Measurements from ENCODE around the gene DICER1.

DICER1 gene

DNA sequence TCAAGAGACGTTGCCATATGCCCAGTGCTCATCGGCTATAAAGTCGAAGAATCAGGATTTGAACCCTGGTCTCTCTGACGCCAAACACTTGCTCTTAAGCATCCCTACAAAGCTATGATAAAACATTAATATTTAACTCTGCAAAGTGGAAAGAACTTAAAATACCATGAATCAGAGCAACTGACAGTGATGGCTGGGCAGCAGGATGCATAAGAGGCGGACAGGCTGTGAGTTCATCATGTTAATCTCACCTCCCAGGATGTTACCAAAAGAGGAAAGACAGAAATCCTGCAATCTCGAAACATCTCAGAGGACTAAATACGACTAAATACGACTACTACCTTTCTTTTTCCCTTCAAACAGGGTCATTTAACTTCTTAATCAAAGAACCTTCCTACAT, 5.8 kb downstream of the DICER1 start:
- Histone ChIP-seq H3K27me3 (replicated peaks in 2 of 5; ENCODE audit: control insufficient read depth in 4 of 5, insufficient read depth in 5 of 5, low read length in 4 of 5) (no peaks in the 10 kb centered on the region), H3K36me3 (ENCODE audit: control insufficient read depth in 4 of 4, insufficient read depth in 4 of 4, low read length in 3 of 4) (peaks cover 0 to 7% (median 2%) of the 10 kb centered on the region in 4 experiments), H3K9me3 (ENCODE audit: control extremely low read depth in 1 of 5, control insufficient read depth in 4 of 5, insufficient read depth in 2 of 5, low read depth in 1 of 5, low read length in 4 of 5) (peaks cover 0 to under 1% (median 0%) of the 10 kb centered on the region in 5 experiments), H3K4me3 (ENCODE audit: control insufficient read depth in 1 of 7, extremely low read depth in 1 of 7, insufficient read depth in 4 of 7, low read depth in 2 of 7, low read length in 6 of 7) (no peak overlapping the region), H3K27ac (ENCODE audit: insufficient read depth in 1 of 2, low read depth in 1 of 2, low read length in 2 of 2, poor library complexity in 1 of 2, severe bottlenecking in 2 of 2) (no peak overlapping the region), H3K4me1 (ENCODE audit: control extremely low read depth in 1 of 4, control insufficient read depth in 4 of 4, insufficient read depth in 4 of 4, low read length in 3 of 4) (peaks cover 8 to 37% (median 18%) of the 10 kb centered on the region in 4 experiments)
- no peak for DNase-seq
- CTCF ChIA-PET, result interaction anchor here (1.3 to 1.8 kb wide), 2 partner anchors 10 to 20 kb away, joined by 4 to 7 read pairs; no protein-coding TSS in a partner anchor
- POLR2A ChIA-PET, result no interaction called here
- 92% methylated on average over 7 of the region's 8 CpGs for WGBS (ENCODE audit: insufficient coverage)

DNA sequence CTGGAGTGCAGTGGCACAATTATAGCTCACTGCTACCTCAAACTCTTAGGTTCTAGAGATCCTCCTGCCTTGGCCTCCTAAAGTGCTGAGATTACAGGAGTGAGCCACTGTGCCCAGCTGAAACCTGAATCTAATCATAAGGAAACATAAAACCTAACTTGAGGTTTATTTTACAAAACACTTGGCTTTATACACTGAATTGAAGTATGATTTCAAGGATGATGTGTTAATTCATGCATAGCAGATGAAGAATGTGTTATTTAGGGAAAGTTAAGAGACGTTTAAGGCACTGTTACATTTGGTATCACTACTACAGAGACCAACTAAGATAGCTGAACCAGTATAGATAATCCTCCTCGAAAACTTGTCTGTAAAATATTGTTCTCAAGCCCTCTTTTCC, 6.4 kb downstream of the DICER1 start:
- H3K4me3 ChIP-seq (ENCODE audit: control insufficient read depth in 1 of 7, extremely low read depth in 1 of 7, insufficient read depth in 4 of 7, low read depth in 2 of 7, low read length in 6 of 7), result no peak overlapping the region
- no peaks in the 10 kb centered on the region for H3K27me3 ChIP-seq (replicated peaks in 2 of 5; ENCODE audit: control insufficient read depth in 4 of 5, insufficient read depth in 5 of 5, low read length in 4 of 5)
- ChIA-PET POLR2A (no interaction called here), CTCF (interaction anchor here (1.3 to 1.8 kb wide), 2 partner anchors 11 to 21 kb away, joined by 4 to 7 read pairs; no protein-coding TSS in a partner anchor)
- H3K36me3 ChIP-seq (ENCODE audit: control insufficient read depth in 4 of 4, insufficient read depth in 4 of 4, low read length in 3 of 4), result peaks cover 0 to 13% (median 5%) of the 10 kb centered on the region in 4 experiments
- no peak overlapping the region for H3K27ac ChIP-seq (ENCODE audit: insufficient read depth in 1 of 2, low read depth in 1 of 2, low read length in 2 of 2, poor library complexity in 1 of 2, severe bottlenecking in 2 of 2)
- peaks cover 6 to 31% (median 15%) of the 10 kb centered on the region in 4 experiments for H3K4me1 ChIP-seq (ENCODE audit: control extremely low read depth in 1 of 4, control insufficient read depth in 4 of 4, insufficient read depth in 4 of 4, low read length in 3 of 4)
- no peak for DNase-seq
- WGBS (ENCODE audit: insufficient coverage), result no CpG with 5 or more reads among the region's 2 CpGs
- peaks cover 0 to 6% (median 2%) of the 10 kb centered on the region in 5 experiments for H3K9me3 ChIP-seq (ENCODE audit: control extremely low read depth in 1 of 5, control insufficient read depth in 4 of 5, insufficient read depth in 2 of 5, low read depth in 1 of 5, low read length in 4 of 5)

DNA sequence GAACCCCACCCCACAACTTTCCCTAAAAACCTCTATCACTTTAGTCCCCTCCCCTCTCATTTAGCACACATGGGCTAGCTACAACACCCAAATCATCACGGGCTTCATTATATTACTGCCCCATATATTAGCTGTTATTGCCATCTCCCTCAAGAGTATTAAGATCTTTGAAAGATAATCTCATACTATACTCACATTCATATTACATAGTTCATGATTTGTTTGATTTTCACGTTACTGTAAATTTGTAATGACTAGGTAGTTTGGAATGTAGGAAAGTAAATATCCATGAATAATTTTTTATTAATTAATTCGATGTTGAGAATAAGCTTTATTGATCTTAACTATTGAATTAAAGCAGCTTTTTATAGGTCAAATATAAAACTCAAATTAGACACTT, 7.9 kb downstream of the DICER1 start:
- ChIA-PET CTCF (interaction anchor here (0.9 to 1.6 kb wide), 3 partner anchors 25 to 50 kb away, joined by 3 to 5 read pairs (median 3); no protein-coding TSS in a partner anchor), POLR2A (no interaction called here)
- Histone ChIP-seq H3K9me3 (ENCODE audit: control extremely low read depth in 1 of 5, control insufficient read depth in 4 of 5, insufficient read depth in 2 of 5, low read depth in 1 of 5, low read length in 4 of 5) (peaks cover 2 to 14% (median 2%) of the 10 kb centered on the region in 5 experiments), H3K4me1 (ENCODE audit: control extremely low read depth in 1 of 4, control insufficient read depth in 4 of 4, insufficient read depth in 4 of 4, low read length in 3 of 4) (peaks cover 0 to 16% (median 8%) of the 10 kb centered on the region in 4 experiments), H3K4me3 (ENCODE audit: control insufficient read depth in 1 of 7, extremely low read depth in 1 of 7, insufficient read depth in 4 of 7, low read depth in 2 of 7, low read length in 6 of 7) (no peak overlapping the region), H3K36me3 (ENCODE audit: control insufficient read depth in 4 of 4, insufficient read depth in 4 of 4, low read length in 3 of 4) (peaks cover 0 to 17% (median 5%) of the 10 kb centered on the region in 4 experiments), H3K27me3 (replicated peaks in 2 of 5; ENCODE audit: control insufficient read depth in 4 of 5, insufficient read depth in 5 of 5, low read length in 4 of 5) (no peaks in the 10 kb centered on the region), H3K27ac (ENCODE audit: insufficient read depth in 1 of 2, low read depth in 1 of 2, low read length in 2 of 2, poor library complexity in 1 of 2, severe bottlenecking in 2 of 2) (no peak overlapping the region)
- WGBS (ENCODE audit: insufficient coverage), result no CpG with 5 or more reads among the region's 3 CpGs
- no peak for DNase-seq

DNA sequence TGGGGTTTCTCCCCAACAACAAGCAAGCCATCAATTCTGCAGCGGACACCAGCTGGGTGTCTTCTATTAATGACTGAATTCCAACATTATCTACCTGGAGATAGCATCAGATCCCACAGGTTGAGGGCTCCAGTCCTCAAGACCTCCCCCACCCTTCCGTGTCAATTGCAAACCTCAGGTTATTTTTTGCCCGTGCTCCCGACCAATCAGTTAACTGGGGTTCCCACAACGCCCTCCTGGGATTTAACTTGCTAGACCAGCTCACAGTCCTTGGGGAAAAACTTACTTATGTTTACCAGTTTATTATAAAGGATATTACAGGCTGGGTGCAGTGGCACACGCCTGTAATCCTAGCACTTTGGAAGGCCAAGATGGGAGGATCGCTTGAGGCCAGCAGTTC, 9.7 kb downstream of the DICER1 start:
- Histone ChIP-seq H3K4me3 (ENCODE audit: control insufficient read depth in 1 of 7, extremely low read depth in 1 of 7, insufficient read depth in 4 of 7, low read depth in 2 of 7, low read length in 6 of 7) (no peak overlapping the region), H3K36me3 (ENCODE audit: control insufficient read depth in 4 of 4, insufficient read depth in 4 of 4, low read length in 3 of 4) (peaks cover 0 to 17% (median 5%) of the 10 kb centered on the region in 4 experiments), H3K27ac (ENCODE audit: insufficient read depth in 1 of 2, low read depth in 1 of 2, low read length in 2 of 2, poor library complexity in 1 of 2, severe bottlenecking in 2 of 2) (no peak overlapping the region), H3K9me3 (ENCODE audit: control extremely low read depth in 1 of 5, control insufficient read depth in 4 of 5, insufficient read depth in 2 of 5, low read depth in 1 of 5, low read length in 4 of 5) (peaks cover 2 to 14% (median 2%) of the 10 kb centered on the region in 5 experiments), H3K27me3 (replicated peaks in 2 of 5; ENCODE audit: control insufficient read depth in 4 of 5, insufficient read depth in 5 of 5, low read length in 4 of 5) (no peaks in the 10 kb centered on the region), H3K4me1 (ENCODE audit: control extremely low read depth in 1 of 4, control insufficient read depth in 4 of 4, insufficient read depth in 4 of 4, low read length in 3 of 4) (peaks cover 5 to 22% (median 11%) of the 10 kb centered on the region in 4 experiments)
- CTCF ChIA-PET, result no interaction called here
- POLR2A ChIA-PET, result no interaction called here
- DNase-seq, result no peak
- 93% methylated on average over 4 of the region's 7 CpGs for WGBS (ENCODE audit: insufficient coverage)

DNA sequence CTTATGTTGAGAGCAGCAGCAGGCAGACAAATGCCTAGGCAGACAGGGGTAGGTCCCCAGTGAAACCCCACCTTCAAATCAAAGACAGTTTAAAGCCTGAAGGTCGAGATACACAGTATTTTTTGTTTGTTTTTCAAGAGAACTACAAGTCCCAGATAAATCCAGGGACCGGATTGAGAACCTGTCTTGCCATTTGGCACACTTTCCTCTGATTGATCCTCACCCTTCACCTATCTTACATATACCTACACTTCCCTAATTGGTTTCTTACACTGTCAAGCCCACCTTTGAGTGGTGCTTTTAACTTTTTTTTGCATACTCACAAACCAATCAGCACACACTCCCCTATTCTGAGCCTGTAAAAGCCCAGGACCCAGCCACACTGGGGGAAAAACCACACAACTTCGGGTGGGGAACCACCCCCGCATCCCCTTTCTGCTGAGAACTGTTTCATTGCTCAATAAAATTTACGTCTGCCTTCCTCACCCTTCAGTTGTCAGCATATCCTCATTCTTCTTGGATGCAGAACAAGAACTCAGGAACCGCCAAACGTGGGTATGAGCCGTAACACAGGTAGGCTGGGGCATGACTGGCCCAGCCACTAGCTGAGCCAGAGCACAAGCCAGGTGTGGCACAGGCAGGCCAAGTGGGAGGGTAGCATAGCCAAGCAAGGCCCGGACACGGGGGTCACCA, 11.1 kb downstream of the DICER1 start:
- CTCF ChIA-PET, result no interaction called here
- Histone ChIP-seq H3K27ac (ENCODE audit: insufficient read depth in 1 of 2, low read depth in 1 of 2, low read length in 2 of 2, poor library complexity in 1 of 2, severe bottlenecking in 2 of 2) (no peak overlapping the region), H3K36me3 (ENCODE audit: control insufficient read depth in 4 of 4, insufficient read depth in 4 of 4, low read length in 3 of 4) (peaks cover 0 to 17% (median 5%) of the 10 kb centered on the region in 4 experiments), H3K4me3 (ENCODE audit: control insufficient read depth in 1 of 7, extremely low read depth in 1 of 7, insufficient read depth in 4 of 7, low read depth in 2 of 7, low read length in 6 of 7) (no peak overlapping the region), H3K4me1 (ENCODE audit: control extremely low read depth in 1 of 4, control insufficient read depth in 4 of 4, insufficient read depth in 4 of 4, low read length in 3 of 4) (peaks cover 5 to 22% (median 11%) of the 10 kb centered on the region in 4 experiments), H3K9me3 (ENCODE audit: control extremely low read depth in 1 of 5, control insufficient read depth in 4 of 5, insufficient read depth in 2 of 5, low read depth in 1 of 5, low read length in 4 of 5) (peaks cover 2 to 14% (median 2%) of the 10 kb centered on the region in 5 experiments), H3K27me3 (replicated peaks in 2 of 5; ENCODE audit: control insufficient read depth in 4 of 5, insufficient read depth in 5 of 5, low read length in 4 of 5) (no peaks in the 10 kb centered on the region)
- POLR2A ChIA-PET, result no interaction called here
- WGBS (ENCODE audit: insufficient coverage), result 94% methylated on average over 8 of the region's 10 CpGs
- DNase-seq, result peak in 1 of 3 donors; percentile 29

DNA sequence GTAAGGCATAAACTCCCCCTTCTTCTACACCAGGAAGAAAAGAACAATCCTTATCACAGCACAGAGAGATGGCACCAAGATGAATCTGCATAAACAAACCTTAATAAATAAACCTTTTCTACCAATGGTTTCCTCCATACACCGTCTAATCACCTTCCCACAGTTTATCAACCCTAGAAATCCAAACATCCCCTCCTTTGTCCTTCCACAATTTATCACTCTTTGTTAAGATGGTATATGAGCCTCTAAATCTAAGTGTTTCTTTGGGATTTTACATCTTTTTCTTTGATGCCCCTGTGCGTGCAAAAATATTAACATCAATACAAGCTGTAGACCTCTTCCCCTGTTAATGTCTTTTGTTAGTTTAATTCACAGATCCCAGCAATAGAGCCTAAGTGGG, 12.5 kb downstream of the DICER1 start:
- ChIA-PET CTCF (interaction anchor here (0.7 to 1.4 kb wide), 2 partner anchors 10 to 26 kb away, joined by 3 to 4 read pairs; no protein-coding TSS in a partner anchor), POLR2A (interaction anchor here (0.7 to 1.0 kb wide), 2 partner anchors 12 to 398 kb away, joined by 3 read pairs; partner anchors contain the start of gene DICER1)
- H3K9me3 ChIP-seq (ENCODE audit: control extremely low read depth in 1 of 5, control insufficient read depth in 4 of 5, insufficient read depth in 2 of 5, low read depth in 1 of 5, low read length in 4 of 5), result peaks cover 2 to 14% (median 2%) of the 10 kb centered on the region in 5 experiments
- no CpG with 5 or more reads among the region's 2 CpGs for WGBS (ENCODE audit: insufficient coverage)
- no peaks in the 10 kb centered on the region for H3K27me3 ChIP-seq (replicated peaks in 2 of 5; ENCODE audit: control insufficient read depth in 4 of 5, insufficient read depth in 5 of 5, low read length in 4 of 5)
- H3K4me3 ChIP-seq (ENCODE audit: control insufficient read depth in 1 of 7, extremely low read depth in 1 of 7, insufficient read depth in 4 of 7, low read depth in 2 of 7, low read length in 6 of 7), result no peak overlapping the region
- peaks cover 5 to 25% (median 12%) of the 10 kb centered on the region in 4 experiments for H3K4me1 ChIP-seq (ENCODE audit: control extremely low read depth in 1 of 4, control insufficient read depth in 4 of 4, insufficient read depth in 4 of 4, low read length in 3 of 4)
- DNase-seq, result no peak
- peaks cover 0 to 22% (median 6%) of the 10 kb centered on the region in 4 experiments for H3K36me3 ChIP-seq (ENCODE audit: control insufficient read depth in 4 of 4, insufficient read depth in 4 of 4, low read length in 3 of 4)
- peak overlapping the region in 1 of 2 experiments; percentile 36 for H3K27ac ChIP-seq (ENCODE audit: insufficient read depth in 1 of 2, low read depth in 1 of 2, low read length in 2 of 2, poor library complexity in 1 of 2, severe bottlenecking in 2 of 2)
